CD4-positive, alpha-beta T cell (primary cell): ENCODE results near the gene LANCL1. TPM values are rescaled to one million over a fixed set of nuclear protein-coding genes. Genes with fewer than 3 reads are reported as not detected.
"Not testable (repeated sequence)": the region's sequence is repeated elsewhere in the genome, so short reads cannot be mapped to it uniquely, and the experiment has no call there.

Experiments
- ATAC-seq: fragments of 200-7000 bp; cut with Tn5 transposase; one replicate; pipeline ENCODE4 v1.10.0; 2022; ENCODE audit warnings: mild to moderate bottlenecking; ENCODE audit not compliant: poor library complexity
- CTCF ChIA-PET: fragments of 350-600 bp; sonication (Branson Sonifier 250); formaldehyde crosslinking; loops from one replicate; lab custom pipeline; 2021; ENCODE audit warnings: antibody characterized with exemption, inconsistent platforms; lab: Charles Lee
- POLR2A ChIA-PET: fragments of 350-600 bp; sonication (Branson Sonifier 250); formaldehyde crosslinking; loops from one replicate; lab custom pipeline; 2021; ENCODE audit warnings: antibody characterized with exemption, inconsistent platforms; lab: Charles Lee
- DNase-seq, 14 experiments: peaks; one replicate each; pipeline ENCODE4 v3.0.0-alpha.2; 2013 to 2020; ENCODE audit warnings: mixed read lengths in 2 of 14
- H3K27ac ChIP-seq, 2 donors: one replicate each; pipeline versions ENCODE4 v1.5.1 to v1.7.0; 2013; ENCODE audit warnings: low read length in 2 of 2, low read depth in 1 of 2, mild to moderate bottlenecking in 1 of 2
- H3K27me3 ChIP-seq, 2 experiments: 1 replicate in 1 of 2; 2 replicates in 1 of 2; pipeline versions ENCODE4 v1.6.1 to v1.7.0; 2013; ENCODE audit warnings: low read length in 2 of 2, control low read depth in 1 of 2, mild to moderate bottlenecking in 1 of 2, moderate library complexity in 1 of 2; ENCODE audit not compliant: insufficient read depth in 2 of 2, control insufficient read depth in 1 of 2
- H3K36me3 ChIP-seq: one replicate; pipeline ENCODE4 v1.6.1; 2013; ENCODE audit warnings: low read length, control low read depth; ENCODE audit not compliant: insufficient read depth
- H3K4me1 ChIP-seq: one replicate; pipeline ENCODE4 v1.6.1; 2013; ENCODE audit warnings: low read length, control low read depth; ENCODE audit not compliant: insufficient read depth
- H3K4me3 ChIP-seq: one replicate; pipeline ENCODE4 v1.5.1; 2013; ENCODE audit warnings: mild to moderate bottlenecking, low read length, moderate library complexity
- H3K9me3 ChIP-seq, 2 experiments: 1 replicate in 1 of 2; 2 replicates in 1 of 2; pipeline versions ENCODE4 v1.6.1 to v1.7.0; 2013; ENCODE audit warnings: low read length in 2 of 2, mild to moderate bottlenecking in 2 of 2, control low read depth in 1 of 2, moderate library complexity in 1 of 2; ENCODE audit not compliant: control insufficient read depth in 1 of 2, insufficient read depth in 1 of 2
- H3K27ac Mint-ChIP-seq: one replicate; pipeline ENCODE4 v1.8.0; 2020; ENCODE audit warnings: mixed read lengths
- H3K27me3 Mint-ChIP-seq: one replicate; pipeline ENCODE4 v1.8.0; 2021; ENCODE audit warnings: mixed read lengths
- H3K36me3 Mint-ChIP-seq: one replicate; pipeline ENCODE4 v1.8.0; 2021; ENCODE audit warnings: low read depth, mixed read lengths
- H3K4me1 Mint-ChIP-seq: one replicate; pipeline ENCODE4 v1.8.0; 2021; ENCODE audit warnings: low read depth, mixed read lengths
- H3K4me3 Mint-ChIP-seq: one replicate; pipeline ENCODE4 v1.8.0; 2020; ENCODE audit warnings: mild to moderate bottlenecking, mixed read lengths
- H3K9me3 Mint-ChIP-seq: one replicate; pipeline ENCODE4 v1.8.0; 2020; ENCODE audit warnings: mixed read lengths
- CTCF ChIP-seq: fragments of 200-600 bp; IDR thresholded peaks from one replicate; pipeline ENCODE4 v1.8.0; 2022; ENCODE audit warnings: antibody characterized with exemption, mild to moderate bottlenecking
- intact Hi-C, 2 experiments: fragments of 100-400 bp; cut with DNase I in 1 of 2; cut with micrococcal nuclease in 1 of 2; formaldehyde crosslinking; loops; one replicate each; pipeline versions ENCODE4 v1.15.1 to v1.9.0; 2023 to 2025; cut with DNase I, micrococcal nuclease
- total RNA-seq, 174 experiments: library from RNA in 2 of 174; stranded (reverse) in 2 of 174; gene quantifications; one replicate each; pipeline ENCODE4 v1.2.3 and lab custom pipeline; 2021 to 2026

LANCL1 gene
- total RNA-seq, 2 experiments from 2014 or later, result 22.4 to 23.3 TPM

- no peaks in the 10 kb centered on the region for H3K9me3 ChIP-seq
- POLR2A ChIA-PET, result no interaction called here
- H3K27me3 ChIP-seq, result no peaks in the 10 kb centered on the region
- peaks cover 2% of the 10 kb centered on the region for H3K9me3 Mint-ChIP-seq
- H3K27me3 Mint-ChIP-seq, result no peaks in the 10 kb centered on the region
- H3K27ac Mint-ChIP-seq, result no peak overlapping the region
- peaks cover 99% of the 10 kb centered on the region for H3K36me3 Mint-ChIP-seq
- peaks cover 32% of the 10 kb centered on the region for H3K4me1 Mint-ChIP-seq
- no peaks in the 10 kb centered on the region for H3K4me1 ChIP-seq
- CTCF ChIA-PET, result no interaction called here
- no peak for DNase-seq
- intact Hi-C loops, result no loop called here
- no peak overlapping the region for H3K27ac ChIP-seq
- no peak for TF ChIP-seq CTCF
- peaks cover 61% of the 10 kb centered on the region for H3K36me3 ChIP-seq
- H3K4me3 Mint-ChIP-seq, result no peak overlapping the region
- no peak overlapping the region for H3K4me3 ChIP-seq
- ATAC-seq, result no peak
Observed at GRCh38 chr2:210454336-210454735, 22.2 kb downstream of the LANCL1 start.

DNA sequence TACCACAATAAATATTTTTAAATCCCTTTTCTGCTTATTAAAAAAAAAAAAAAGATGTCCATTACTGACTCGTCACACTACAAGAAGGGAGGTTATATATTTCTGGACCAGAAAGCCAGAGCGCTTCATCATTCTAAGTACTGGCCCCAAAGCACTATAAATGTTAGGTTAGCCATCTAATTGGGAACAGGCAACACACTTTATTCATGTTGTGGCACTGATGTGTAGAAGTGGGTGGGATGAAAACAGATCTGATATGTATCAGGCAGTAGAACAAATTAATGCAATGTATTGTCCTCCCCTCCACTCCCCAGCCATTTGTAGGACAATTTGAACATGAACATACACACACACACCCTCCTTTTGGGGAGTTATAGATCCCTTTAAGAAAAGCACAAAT is 24.4 kb downstream of the LANCL1 start:
- Mint-ChIP-seq H3K4me1 (peaks cover 35% of the 10 kb centered on the region), H3K27ac (no peak overlapping the region), H3K9me3 (peaks cover 2% of the 10 kb centered on the region), H3K36me3 (peaks cover 99% of the 10 kb centered on the region), H3K27me3 (no peaks in the 10 kb centered on the region), H3K4me3 (no peak overlapping the region)
- ChIA-PET CTCF (no interaction called here), POLR2A (no interaction called here)
- ATAC-seq (no peak), DNase-seq (no peak)
- no peaks in the 10 kb centered on the region for H3K27me3 ChIP-seq
- H3K4me3 ChIP-seq, result no peak overlapping the region
- no peak for TF ChIP-seq CTCF
- peaks cover 43% of the 10 kb centered on the region for H3K36me3 ChIP-seq
- no peaks in the 10 kb centered on the region for H3K4me1 ChIP-seq
- intact Hi-C loops, result no loop called here
- H3K9me3 ChIP-seq, result peaks cover 0 to 5% of the 10 kb centered on the region in 2 experiments
- H3K27ac ChIP-seq, result no peak overlapping the region

GRCh38 chr2:210450942-210451341 is 25.6 kb downstream of the LANCL1 start:
- intact Hi-C loops, DNase-seq, H3K27ac Mint-ChIP-seq, H3K27me3 ChIP-seq, H3K4me1 ChIP-seq, CTCF ChIA-PET, H3K4me3 ChIP-seq, H3K27ac ChIP-seq, POLR2A ChIA-PET, H3K4me3 Mint-ChIP-seq, ATAC-seq, H3K27me3 Mint-ChIP-seq, H3K9me3 ChIP-seq, H3K9me3 Mint-ChIP-seq: not testable (repeated sequence)
- Mint-ChIP-seq H3K36me3 (peaks cover 99% of the 10 kb centered on the region), H3K4me1 (peaks cover 40% of the 10 kb centered on the region)
- peaks cover 39% of the 10 kb centered on the region for H3K36me3 ChIP-seq

- ChIA-PET POLR2A (no interaction called here), CTCF (no interaction called here)
- no peaks in the 10 kb centered on the region for H3K27me3 ChIP-seq
- H3K9me3 Mint-ChIP-seq, result peaks cover 6% of the 10 kb centered on the region
- peaks cover 38% of the 10 kb centered on the region for H3K4me1 Mint-ChIP-seq
- no peak overlapping the region for H3K27ac ChIP-seq
- DNase-seq (no peak), ATAC-seq (no peak)
- peaks cover 0 to 5% of the 10 kb centered on the region in 2 experiments for H3K9me3 ChIP-seq
- H3K4me3 Mint-ChIP-seq, result no peak overlapping the region
- H3K36me3 Mint-ChIP-seq, result peaks cover 89% of the 10 kb centered on the region
- H3K27ac Mint-ChIP-seq, result no peak overlapping the region
- TF ChIP-seq CTCF, result no peak
- H3K4me3 ChIP-seq, result no peak overlapping the region
- intact Hi-C loops, result no loop called here
- no peaks in the 10 kb centered on the region for H3K4me1 ChIP-seq
- H3K36me3 ChIP-seq, result peaks cover 22% of the 10 kb centered on the region
- no peaks in the 10 kb centered on the region for H3K27me3 Mint-ChIP-seq
Observed at GRCh38 chr2:210445732-210446131, 30.8 kb downstream of the LANCL1 start.
